Loucy (cell line): ENCODE data around the gene DAGLA.

Source experiments
- H2AFZ ChIP-seq: fragments of 200-600 bp; sonication (generic); 2 replicates; pipeline ENCODE4 v1.6.0; 2016; ENCODE audit warnings: antibody characterized with exemption, mild to moderate bottlenecking, low read length, moderate library complexity
- H3F3A ChIP-seq: fragments of 200-600 bp; 2 replicates; pipeline ENCODE4 v1.6.0; 2016; ENCODE audit warnings: antibody characterized with exemption, low read depth, mild to moderate bottlenecking
- H3K27me3 ChIP-seq: fragments of 200-600 bp; sonication (generic); 2 replicates; pipeline ENCODE4 v1.6.1; 2014; ENCODE audit warnings: low read length, mild to moderate bottlenecking; ENCODE audit not compliant: insufficient read depth, poor library complexity, severe bottlenecking
- H3K36me3 ChIP-seq: fragments of 200-600 bp; sonication (generic); 2 replicates; pipeline ENCODE4 v1.6.1; 2016; ENCODE audit warnings: low read length; ENCODE audit not compliant: insufficient read depth
- H3K4me1 ChIP-seq: fragments of 200-600 bp; sonication (generic); 2 replicates; pipeline ENCODE4 v1.5.1; 2014; ENCODE audit warnings: low read length, mild to moderate bottlenecking; ENCODE audit not compliant: insufficient read depth, poor library complexity, severe bottlenecking
- H3K4me2 ChIP-seq: fragments of 200-600 bp; sonication (generic); 2 replicates; pipeline ENCODE4 v1.6.0; 2014; ENCODE audit warnings: antibody characterized with exemption, low read length, low read depth, mild to moderate bottlenecking; ENCODE audit not compliant: poor library complexity, severe bottlenecking
- H3K4me3 ChIP-seq: fragments of 200-600 bp; sonication (generic); 2 replicates; pipeline ENCODE4 v1.5.1; 2014; ENCODE audit warnings: low read length, mild to moderate bottlenecking, mixed read lengths; ENCODE audit not compliant: poor library complexity, severe bottlenecking
- H3K79me2 ChIP-seq: fragments of 200-600 bp; sonication (generic); 2 replicates; pipeline ENCODE4 v1.6.1; 2014; ENCODE audit warnings: low read length; ENCODE audit not compliant: insufficient read depth
- H3K9ac ChIP-seq: fragments of 200-600 bp; sonication (generic); 2 replicates; pipeline ENCODE4 v1.6.0; 2014; ENCODE audit warnings: mild to moderate bottlenecking, low read depth, low read length, moderate library complexity; ENCODE audit not compliant: poor library complexity, severe bottlenecking
- H3K9me2 ChIP-seq: fragments of 200-600 bp; sonication (generic); replicated peaks from 2 replicates; pipeline ENCODE4 v1.6.1; 2016; ENCODE audit warnings: low read depth, low read length, mixed read lengths
- H3K9me3 ChIP-seq: fragments of 200-600 bp; sonication (generic); 2 replicates; pipeline ENCODE4 v1.6.1; 2014; ENCODE audit warnings: mild to moderate bottlenecking, antibody characterized with exemption, low read length, low read depth; ENCODE audit not compliant: insufficient read depth
- H4K20me1 ChIP-seq: fragments of 200-600 bp; sonication (generic); 2 replicates; pipeline ENCODE4 v1.6.0; 2014; ENCODE audit warnings: antibody characterized with exemption, low read length, mild to moderate bottlenecking; ENCODE audit not compliant: insufficient read depth, poor library complexity, severe bottlenecking
- EZH2phosphoT487 ChIP-seq: fragments of 200-600 bp; IDR thresholded peaks from 2 replicates; pipeline ENCODE4 v1.6.1; 2018; ENCODE audit warnings: antibody characterized with exemption, mild to moderate bottlenecking, moderate library complexity, borderline replicate concordance
- TF ChIP-seq, protein P1 (sequence below): fragments of 200-600 bp; sonication (generic); conservative IDR thresholded peaks from 2 replicates; pipeline ENCODE4 v1.5.1; 2014; ENCODE audit warnings: mild to moderate bottlenecking, antibody characterized with exemption, low read length

The DAGLA gene

DNA sequence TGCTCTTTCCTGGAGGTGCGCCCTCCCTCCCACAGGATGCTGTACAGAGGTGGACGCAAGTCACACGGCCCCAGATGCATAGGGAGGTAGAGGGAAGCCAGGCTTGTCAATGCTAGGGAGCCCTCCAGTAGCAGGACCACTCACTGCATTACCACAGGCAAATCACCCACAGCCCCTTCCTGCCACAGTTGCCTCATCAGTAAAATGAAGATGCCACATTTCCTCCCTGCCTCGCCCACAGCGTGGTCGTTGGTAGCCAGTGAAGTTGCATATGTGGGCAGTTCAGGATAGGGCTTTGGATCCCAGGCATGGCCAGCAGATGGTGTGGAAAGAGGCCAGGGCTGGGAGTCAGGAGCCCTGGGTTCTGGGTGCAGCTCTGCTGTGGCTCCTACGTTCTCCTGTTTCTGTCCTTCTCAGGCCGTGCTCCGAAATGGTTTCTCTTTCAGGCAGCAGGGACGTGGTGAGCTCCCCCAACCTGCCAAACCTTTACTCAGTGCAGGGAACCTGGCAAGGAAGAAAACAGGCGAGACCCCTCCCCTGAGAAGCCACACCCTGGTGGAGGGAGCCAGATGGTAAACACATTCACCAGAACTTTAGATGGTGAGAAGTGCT lies 22.6 kb downstream of the DAGLA start:
- H4K20me1 ChIP-seq: no peaks in the 10 kb centered on the region

DNA sequence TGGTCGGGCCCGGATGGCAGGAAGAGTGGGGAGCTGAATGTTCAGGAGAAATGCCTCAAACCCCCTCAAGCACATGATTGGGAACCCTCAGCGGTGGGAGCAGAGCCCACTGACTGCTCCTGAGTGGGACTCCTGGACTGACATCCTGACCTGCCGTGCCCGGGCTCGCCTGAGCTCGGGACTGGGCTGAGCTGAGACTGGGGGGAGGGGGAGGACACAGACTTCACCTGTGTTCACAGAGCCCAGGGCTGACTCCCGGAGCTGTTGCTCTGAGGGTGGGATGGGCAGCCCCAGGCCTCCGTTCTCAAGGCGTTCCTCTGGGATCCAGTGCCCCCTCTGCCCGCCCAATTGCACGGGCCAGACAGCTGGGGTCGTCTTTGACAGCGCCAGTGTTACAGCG lies 24.6 kb downstream of the DAGLA start:
- Histone ChIP-seq H3K9me2 (no peaks in the 10 kb centered on the region), H3K9me3 (no peaks in the 10 kb centered on the region), H3K4me2 (no peak overlapping the region), H3K27me3 (no peaks in the 10 kb centered on the region), H3F3A (no peaks in the 10 kb centered on the region), H3K79me2 (no peaks in the 10 kb centered on the region), H4K20me1 (no peaks in the 10 kb centered on the region), H3K9ac (no peak overlapping the region), H3K4me3 (no peak overlapping the region), H3K4me1 (peaks cover 7% of the 10 kb centered on the region), H3K36me3 (no peaks in the 10 kb centered on the region), H2AFZ (no peak overlapping the region)
- TF ChIP-seq, protein P1, sequence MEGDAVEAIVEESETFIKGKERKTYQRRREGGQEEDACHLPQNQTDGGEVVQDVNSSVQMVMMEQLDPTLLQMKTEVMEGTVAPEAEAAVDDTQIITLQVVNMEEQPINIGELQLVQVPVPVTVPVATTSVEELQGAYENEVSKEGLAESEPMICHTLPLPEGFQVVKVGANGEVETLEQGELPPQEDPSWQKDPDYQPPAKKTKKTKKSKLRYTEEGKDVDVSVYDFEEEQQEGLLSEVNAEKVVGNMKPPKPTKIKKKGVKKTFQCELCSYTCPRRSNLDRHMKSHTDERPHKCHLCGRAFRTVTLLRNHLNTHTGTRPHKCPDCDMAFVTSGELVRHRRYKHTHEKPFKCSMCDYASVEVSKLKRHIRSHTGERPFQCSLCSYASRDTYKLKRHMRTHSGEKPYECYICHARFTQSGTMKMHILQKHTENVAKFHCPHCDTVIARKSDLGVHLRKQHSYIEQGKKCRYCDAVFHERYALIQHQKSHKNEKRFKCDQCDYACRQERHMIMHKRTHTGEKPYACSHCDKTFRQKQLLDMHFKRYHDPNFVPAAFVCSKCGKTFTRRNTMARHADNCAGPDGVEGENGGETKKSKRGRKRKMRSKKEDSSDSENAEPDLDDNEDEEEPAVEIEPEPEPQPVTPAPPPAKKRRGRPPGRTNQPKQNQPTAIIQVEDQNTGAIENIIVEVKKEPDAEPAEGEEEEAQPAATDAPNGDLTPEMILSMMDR: no peak
- TF ChIP-seq EZH2phosphoT487: no peak

More for the DNA sequence above, 22.6 kb downstream of the DAGLA start:
- H3K4me1 ChIP-seq: peaks cover 17% of the 10 kb centered on the region
- H3K9me3 ChIP-seq: no peaks in the 10 kb centered on the region
- H3K4me2 ChIP-seq: peak overlapping the region; percentile 30
- no peaks in the 10 kb centered on the region for H3K79me2 ChIP-seq
- H3K9ac ChIP-seq: peak overlapping the region; percentile 12
- no peak for TF ChIP-seq EZH2phosphoT487
- TF ChIP-seq, protein P1: no peak
- H3K36me3 ChIP-seq: no peaks in the 10 kb centered on the region
- no peaks in the 10 kb centered on the region for H3F3A ChIP-seq
- H3K9me2 ChIP-seq: no peaks in the 10 kb centered on the region
- H3K27me3 ChIP-seq: no peaks in the 10 kb centered on the region
- no peak overlapping the region for H3K4me3 ChIP-seq
- no peak overlapping the region for H2AFZ ChIP-seq

DNA sequence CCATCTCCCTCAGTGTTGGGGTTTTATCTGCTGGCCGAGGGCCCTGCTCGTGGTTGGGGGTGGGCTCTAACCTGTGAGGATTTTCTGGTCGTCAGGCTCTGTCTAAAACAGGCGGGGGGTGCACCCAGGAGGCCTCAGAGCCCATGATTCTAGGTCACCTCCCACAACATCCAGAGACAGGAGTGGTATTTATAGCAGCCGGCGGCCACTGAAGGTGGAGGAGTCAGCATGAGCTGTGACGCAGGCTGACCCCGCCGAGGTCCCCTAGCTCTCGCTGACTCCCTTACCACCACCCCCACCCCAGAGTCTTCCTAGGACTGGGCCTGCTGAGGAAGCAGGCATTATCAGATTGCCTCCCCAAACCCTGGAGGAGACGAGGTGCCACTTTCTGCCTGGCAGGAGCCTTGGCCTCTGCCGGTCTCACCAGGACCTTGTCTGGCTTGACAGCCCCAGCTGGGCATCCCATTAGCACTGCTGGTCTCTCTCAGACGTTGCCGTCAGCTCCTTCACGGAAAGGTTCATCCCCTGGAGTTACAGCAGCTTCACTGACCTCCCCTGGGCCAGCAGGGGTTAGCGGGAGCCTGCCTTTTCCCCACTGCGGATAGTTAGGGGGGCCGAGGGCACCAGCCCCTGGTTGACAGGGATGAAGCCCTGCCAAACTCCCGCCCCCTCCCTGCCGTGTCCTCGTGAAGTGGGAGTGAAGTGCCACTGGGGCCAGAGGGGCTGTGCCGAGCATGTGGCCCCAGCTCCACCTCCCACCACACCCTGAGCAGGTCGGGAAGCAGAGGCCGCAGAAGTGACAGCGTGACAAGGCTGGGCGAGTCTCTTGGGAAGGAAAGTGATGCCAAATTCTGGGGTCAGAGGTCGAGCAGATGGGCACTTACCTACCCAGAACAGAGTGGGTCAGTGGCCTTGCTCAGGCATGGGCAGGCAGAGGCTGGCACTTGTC lies 26.5 kb downstream of the DAGLA start:
- Histone ChIP-seq H3K9ac (no peak overlapping the region), H3F3A (no peaks in the 10 kb centered on the region), H3K27me3 (no peaks in the 10 kb centered on the region), H2AFZ (no peak overlapping the region), H3K4me1 (peaks cover 7% of the 10 kb centered on the region), H3K9me2 (no peaks in the 10 kb centered on the region), H3K4me2 (no peak overlapping the region), H3K9me3 (no peaks in the 10 kb centered on the region), H4K20me1 (no peaks in the 10 kb centered on the region), H3K79me2 (no peaks in the 10 kb centered on the region), H3K36me3 (no peaks in the 10 kb centered on the region), H3K4me3 (no peak overlapping the region)
- TF ChIP-seq, protein P1: no peak
- TF ChIP-seq EZH2phosphoT487: no peak
